Activated naive CD8-positive, alpha-beta T cell (primary cell): ENCODE data around the gene FOXE3.

Experiments used
- H3K27ac Mint-ChIP-seq: one replicate; pipeline ENCODE4 v1.8.0; 2021; ENCODE audit warnings: mixed read lengths
- H3K27me3 Mint-ChIP-seq: one replicate; pipeline ENCODE4 v1.8.0; 2021; ENCODE audit warnings: mixed read lengths
- H3K36me3 Mint-ChIP-seq: one replicate; pipeline ENCODE4 v1.8.0; 2021; ENCODE audit warnings: mixed read lengths
- H3K4me1 Mint-ChIP-seq: one replicate; pipeline ENCODE4 v1.8.0; 2021; ENCODE audit warnings: low read depth, mixed read lengths
- H3K4me3 Mint-ChIP-seq: one replicate; pipeline ENCODE4 v1.8.0; 2021; ENCODE audit warnings: mild to moderate bottlenecking, mixed read lengths
- H3K9me3 Mint-ChIP-seq: one replicate; pipeline ENCODE4 v1.8.0; 2021; ENCODE audit warnings: low read depth, mixed read lengths

FOXE3 gene

GRCh38 chr1:47395433-47395832 is 20.7 kb upstream of the FOXE3 start:
- H3K4me3 Mint-ChIP-seq: no peak overlapping the region
- no peaks in the 10 kb centered on the region for H3K4me1 Mint-ChIP-seq
- H3K27ac Mint-ChIP-seq: no peak overlapping the region
- no peaks in the 10 kb centered on the region for H3K36me3 Mint-ChIP-seq
- no peaks in the 10 kb centered on the region for H3K9me3 Mint-ChIP-seq
- peaks cover 11% of the 10 kb centered on the region for H3K27me3 Mint-ChIP-seq

- Mint-ChIP-seq H3K27me3 (peaks cover 17% of the 10 kb centered on the region), H3K4me3 (no peak overlapping the region), H3K36me3 (no peaks in the 10 kb centered on the region), H3K4me1 (no peaks in the 10 kb centered on the region), H3K9me3 (no peaks in the 10 kb centered on the region), H3K27ac (no peak overlapping the region)
These were observed 19.4 kb upstream of the FOXE3 start for GRCh38 chr1:47396671-47397196.

- Mint-ChIP-seq H3K36me3 (no peaks in the 10 kb centered on the region), H3K4me1 (no peaks in the 10 kb centered on the region), H3K27me3 (peaks cover 17% of the 10 kb centered on the region), H3K27ac (no peak overlapping the region), H3K9me3 (no peaks in the 10 kb centered on the region), H3K4me3 (no peak overlapping the region)
These were observed 16.8 kb upstream of the FOXE3 start for GRCh38 chr1:47399138-47399845.

- H3K9me3 Mint-ChIP-seq: no peaks in the 10 kb centered on the region
- H3K4me3 Mint-ChIP-seq: no peak overlapping the region
- H3K27ac Mint-ChIP-seq: no peak overlapping the region
- no peaks in the 10 kb centered on the region for H3K4me1 Mint-ChIP-seq
- no peaks in the 10 kb centered on the region for H3K36me3 Mint-ChIP-seq
- H3K27me3 Mint-ChIP-seq: peaks cover 17% of the 10 kb centered on the region
These were observed 16.3 kb upstream of the FOXE3 start for GRCh38 chr1:47399846-47400155.

DNA sequence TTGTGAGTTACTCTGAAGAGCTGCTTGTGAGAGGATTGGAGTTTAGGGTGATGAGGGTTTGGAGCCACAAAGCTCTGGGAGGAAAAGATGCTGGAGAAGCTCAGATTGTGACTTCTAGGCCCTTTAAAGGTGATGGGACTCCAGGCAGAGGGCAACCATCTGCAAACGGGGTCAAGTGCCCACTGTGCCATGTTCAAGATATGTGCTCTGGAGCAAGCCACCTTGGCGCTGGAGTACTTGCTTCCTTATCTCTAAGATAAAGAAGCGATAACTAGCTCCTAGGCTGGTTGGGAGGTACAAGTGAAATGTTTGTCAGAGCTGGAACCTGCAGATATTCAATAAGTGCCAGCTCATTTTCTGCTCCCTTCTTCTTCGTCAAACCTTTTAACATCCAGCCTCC is 14.3 kb upstream of the FOXE3 start:
- H3K27me3 Mint-ChIP-seq: peaks cover 21% of the 10 kb centered on the region
- no peak overlapping the region for H3K27ac Mint-ChIP-seq
- no peaks in the 10 kb centered on the region for H3K4me1 Mint-ChIP-seq

DNA sequence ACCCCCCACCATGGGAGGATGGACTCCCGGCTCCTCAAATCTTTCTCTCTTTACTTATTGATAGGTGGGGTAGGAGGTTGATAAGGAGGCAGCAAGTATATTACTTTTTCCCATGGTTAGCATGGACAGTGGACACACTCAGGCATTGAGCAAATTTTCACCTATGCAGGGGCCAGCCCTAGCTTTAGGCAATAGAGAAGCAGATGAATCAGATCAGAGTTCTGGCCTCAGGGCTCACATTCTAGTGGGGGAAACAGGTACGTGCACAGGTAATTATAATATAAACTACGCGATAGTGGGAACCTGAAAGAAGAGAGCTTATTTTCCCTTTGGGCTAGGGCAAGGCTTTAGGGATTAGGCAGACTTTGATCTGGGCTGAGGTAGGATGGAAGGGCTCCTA is 13.5 kb upstream of the FOXE3 start:
- Mint-ChIP-seq H3K9me3 (no peaks in the 10 kb centered on the region), H3K4me3 (no peak overlapping the region), H3K27me3 (peaks cover 19% of the 10 kb centered on the region), H3K4me1 (no peaks in the 10 kb centered on the region), H3K36me3 (no peaks in the 10 kb centered on the region), H3K27ac (no peak overlapping the region)

More for the DNA sequence above, 14.3 kb upstream of the FOXE3 start:
- Mint-ChIP-seq H3K9me3 (no peaks in the 10 kb centered on the region), H3K36me3 (no peaks in the 10 kb centered on the region), H3K4me3 (no peak overlapping the region)

GRCh38 chr1:47403321-47403910 is 12.7 kb upstream of the FOXE3 start:
- Mint-ChIP-seq H3K27me3 (peaks cover 16% of the 10 kb centered on the region), H3K4me1 (no peaks in the 10 kb centered on the region), H3K36me3 (no peaks in the 10 kb centered on the region), H3K4me3 (no peak overlapping the region), H3K9me3 (no peaks in the 10 kb centered on the region), H3K27ac (no peak overlapping the region)

DNA sequence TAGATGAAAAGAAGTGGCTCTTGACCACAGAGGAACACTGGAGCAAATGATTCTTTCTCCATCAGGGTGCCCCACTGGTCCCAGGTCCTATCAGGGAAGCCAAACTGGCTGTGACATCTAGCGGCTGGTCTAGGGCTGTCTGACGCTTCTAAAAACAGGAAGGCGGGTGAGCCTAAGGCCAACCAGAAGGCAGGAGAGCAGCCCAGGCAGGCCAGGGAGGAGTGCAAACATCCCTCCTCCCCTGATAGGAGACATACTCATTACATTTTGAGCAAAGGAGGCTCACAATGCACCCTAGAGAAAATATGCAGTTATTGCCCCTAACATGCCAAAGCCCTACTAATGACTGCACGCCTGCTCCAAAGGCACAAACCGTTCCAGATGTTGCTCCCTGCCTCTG is 10.4 kb upstream of the FOXE3 start:
- H3K27ac Mint-ChIP-seq: no peak overlapping the region
- H3K36me3 Mint-ChIP-seq: no peaks in the 10 kb centered on the region
- no peaks in the 10 kb centered on the region for H3K4me1 Mint-ChIP-seq
- no peaks in the 10 kb centered on the region for H3K9me3 Mint-ChIP-seq
- H3K4me3 Mint-ChIP-seq: no peak overlapping the region
- peaks cover 14% of the 10 kb centered on the region for H3K27me3 Mint-ChIP-seq

DNA sequence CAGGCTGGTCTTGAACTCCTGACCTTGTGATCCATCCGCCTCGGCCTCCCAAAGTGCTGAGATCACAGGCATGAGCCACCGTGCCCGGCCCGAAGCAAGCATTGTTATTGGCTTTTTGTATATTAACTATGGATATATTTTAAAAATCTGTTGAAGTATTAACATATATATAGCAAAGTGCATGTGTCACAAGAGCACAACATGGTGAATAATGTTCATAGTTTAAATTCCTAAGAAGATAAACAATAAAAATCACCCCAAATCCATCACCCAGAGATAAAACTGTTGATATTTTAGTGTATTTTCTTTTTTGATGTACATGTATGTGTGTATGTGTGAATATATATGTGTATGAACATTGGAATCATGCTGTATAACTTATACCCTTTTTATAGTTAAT is 9.1 kb upstream of the FOXE3 start:
- peaks cover 13% of the 10 kb centered on the region for H3K27me3 Mint-ChIP-seq
- no peaks in the 10 kb centered on the region for H3K9me3 Mint-ChIP-seq
- H3K27ac Mint-ChIP-seq: no peak overlapping the region
- no peaks in the 10 kb centered on the region for H3K36me3 Mint-ChIP-seq
- H3K4me1 Mint-ChIP-seq: no peaks in the 10 kb centered on the region
- no peak overlapping the region for H3K4me3 Mint-ChIP-seq

DNA sequence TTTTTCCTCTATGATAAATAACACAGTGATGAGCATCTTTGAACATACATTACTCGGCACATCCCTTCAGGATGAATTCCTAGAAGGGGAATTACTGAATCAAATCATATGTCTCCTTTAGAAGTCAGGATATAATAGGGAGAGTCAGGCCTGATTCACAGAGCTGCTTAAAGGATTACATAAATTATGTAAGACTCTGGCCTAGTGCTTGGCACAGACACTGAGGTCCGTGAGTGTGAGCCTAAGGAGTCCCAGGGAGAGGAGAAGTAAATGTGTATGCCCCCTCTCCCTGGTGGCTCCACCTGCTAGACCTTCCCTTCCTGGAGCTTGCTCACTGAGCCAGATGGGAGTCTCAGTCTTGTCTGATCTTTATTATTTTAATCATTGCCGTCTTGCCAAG is 8.6 kb upstream of the FOXE3 start:
- Mint-ChIP-seq H3K4me1 (no peaks in the 10 kb centered on the region), H3K27ac (no peak overlapping the region), H3K4me3 (no peak overlapping the region), H3K36me3 (no peaks in the 10 kb centered on the region), H3K9me3 (no peaks in the 10 kb centered on the region), H3K27me3 (peaks cover 13% of the 10 kb centered on the region)

DNA sequence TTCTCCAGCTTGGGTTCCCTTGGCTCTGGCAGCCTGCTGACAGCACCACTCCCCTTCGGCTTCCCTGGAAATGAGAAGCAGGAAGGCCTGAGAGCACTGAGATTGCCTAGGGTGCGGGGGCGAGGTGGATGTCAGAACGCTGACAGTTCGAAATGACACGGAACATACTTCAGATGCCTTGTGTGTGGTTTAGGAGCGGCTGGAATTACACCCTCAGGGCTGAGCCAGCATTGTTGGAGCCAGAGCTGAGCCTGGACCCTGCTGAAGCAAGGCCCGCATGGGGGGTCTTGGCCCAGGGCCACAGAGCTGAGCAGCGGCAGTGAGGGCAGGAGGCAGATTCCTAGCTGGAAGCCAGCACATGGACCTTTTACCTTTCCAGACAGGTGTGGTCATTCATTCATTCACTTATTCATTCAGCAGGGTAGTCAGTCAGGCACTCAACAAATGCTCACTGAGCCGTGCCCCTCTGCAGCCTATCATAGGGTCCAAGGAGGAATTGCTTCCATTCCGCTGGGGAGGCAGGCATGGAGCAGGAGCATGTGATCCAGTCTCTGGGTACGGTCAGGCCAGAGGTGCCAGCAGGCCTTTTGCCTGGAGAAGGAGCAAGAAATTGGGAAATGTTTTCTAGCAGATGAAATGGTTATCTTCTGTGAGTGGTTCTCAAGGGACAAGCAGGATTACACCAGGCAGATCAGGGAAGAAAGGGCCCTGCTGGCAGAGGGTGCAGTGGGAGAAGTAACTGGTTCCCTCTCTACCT is 6.6 kb upstream of the FOXE3 start:
- H3K9me3 Mint-ChIP-seq: no peaks in the 10 kb centered on the region

GRCh38 chr1:47410068-47410455 is 6.0 kb upstream of the FOXE3 start:
- Mint-ChIP-seq H3K9me3 (no peaks in the 10 kb centered on the region), H3K36me3 (no peaks in the 10 kb centered on the region), H3K4me1 (no peaks in the 10 kb centered on the region), H3K27me3 (peaks cover 14% of the 10 kb centered on the region), H3K4me3 (no peak overlapping the region), H3K27ac (no peak overlapping the region)

More for the DNA sequence above, 6.6 kb upstream of the FOXE3 start:
- no peaks in the 10 kb centered on the region for H3K36me3 Mint-ChIP-seq
- H3K4me3 Mint-ChIP-seq: no peak overlapping the region
- H3K27me3 Mint-ChIP-seq: peaks cover 16% of the 10 kb centered on the region
- H3K27ac Mint-ChIP-seq: no peak overlapping the region
- no peaks in the 10 kb centered on the region for H3K4me1 Mint-ChIP-seq

DNA sequence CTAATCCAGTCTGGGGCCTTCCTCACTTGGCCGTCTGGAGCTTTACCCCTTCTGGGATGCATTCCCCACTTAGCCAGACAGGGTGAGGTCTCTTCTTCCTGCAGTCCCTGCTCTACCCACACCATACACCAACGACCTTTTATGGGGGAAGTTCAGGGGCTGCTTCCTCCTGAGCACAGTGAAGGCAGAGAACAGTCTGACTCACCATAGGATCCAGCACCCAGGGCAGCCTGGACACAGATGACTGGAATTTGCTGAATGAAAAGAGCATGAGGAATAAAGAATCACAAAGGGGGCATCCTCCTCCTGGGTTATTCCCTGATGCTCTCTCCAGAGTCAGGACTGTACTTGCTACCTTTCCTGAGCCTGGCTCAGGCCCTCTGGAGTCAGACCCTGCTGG is 4.6 kb upstream of the FOXE3 start:
- Mint-ChIP-seq H3K9me3 (no peaks in the 10 kb centered on the region), H3K27ac (no peak overlapping the region)

GRCh38 chr1:47412437-47412836 is 3.6 kb upstream of the FOXE3 start:
- H3K4me1 Mint-ChIP-seq: peaks cover 2% of the 10 kb centered on the region
- peaks cover 20% of the 10 kb centered on the region for H3K27me3 Mint-ChIP-seq
- no peak overlapping the region for H3K27ac Mint-ChIP-seq

More for the DNA sequence above, 4.6 kb upstream of the FOXE3 start:
- Mint-ChIP-seq H3K36me3 (no peaks in the 10 kb centered on the region), H3K4me3 (no peak overlapping the region), H3K4me1 (no peaks in the 10 kb centered on the region), H3K27me3 (peaks cover 19% of the 10 kb centered on the region)

DNA sequence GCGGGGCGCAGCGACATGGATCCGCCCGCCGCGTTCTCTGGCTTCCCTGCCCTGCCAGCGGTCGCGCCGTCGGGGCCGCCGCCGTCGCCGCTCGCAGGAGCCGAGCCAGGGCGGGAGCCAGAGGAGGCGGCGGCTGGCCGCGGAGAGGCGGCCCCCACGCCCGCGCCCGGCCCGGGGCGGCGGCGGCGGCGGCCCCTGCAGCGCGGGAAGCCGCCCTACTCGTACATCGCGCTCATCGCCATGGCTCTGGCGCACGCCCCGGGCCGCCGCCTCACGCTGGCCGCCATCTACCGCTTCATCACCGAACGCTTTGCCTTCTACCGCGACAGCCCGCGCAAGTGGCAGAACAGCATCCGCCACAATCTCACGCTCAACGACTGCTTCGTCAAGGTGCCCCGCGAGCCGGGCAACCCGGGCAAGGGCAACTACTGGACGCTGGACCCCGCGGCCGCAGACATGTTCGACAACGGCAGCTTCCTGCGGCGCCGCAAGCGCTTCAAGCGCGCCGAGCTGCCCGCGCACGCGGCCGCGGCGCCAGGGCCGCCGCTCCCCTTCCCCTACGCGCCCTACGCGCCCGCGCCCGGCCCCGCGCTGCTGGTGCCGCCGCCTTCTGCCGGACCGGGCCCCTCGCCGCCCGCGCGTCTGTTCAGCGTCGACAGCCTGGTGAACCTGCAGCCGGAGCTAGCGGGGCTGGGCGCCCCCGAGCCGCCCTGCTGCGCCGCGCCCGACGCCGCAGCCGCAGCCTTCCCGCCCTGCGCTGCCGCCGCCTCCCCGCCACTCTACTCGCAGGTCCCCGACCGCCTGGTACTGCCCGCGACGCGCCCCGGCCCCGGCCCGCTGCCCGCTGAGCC is 459 bp downstream of the FOXE3 start:
- Mint-ChIP-seq H3K36me3 (no peaks in the 10 kb centered on the region), H3K9me3 (no peaks in the 10 kb centered on the region), H3K4me3 (peak overlapping the region; percentile 48), H3K27me3 (peaks cover 36% of the 10 kb centered on the region), H3K27ac (no peak overlapping the region), H3K4me1 (peaks cover 5% of the 10 kb centered on the region)

More at GRCh38 chr1:47412437-47412836, 3.6 kb upstream of the FOXE3 start:
- Mint-ChIP-seq H3K36me3 (no peaks in the 10 kb centered on the region), H3K4me3 (no peak overlapping the region), H3K9me3 (no peaks in the 10 kb centered on the region)
